AG04449 (cell line): ENCODE measurements around the gene ISOC2.

Experiments
- CTCF ChIA-PET: fragments of 350-600 bp; formaldehyde crosslinking; extraction: SDS; loops from one replicate; lab custom pipeline; 2021; ENCODE audit warnings: antibody characterized with exemption; lab: Yijun Ruan, JAX
- POLR2A ChIA-PET: fragments of 400-600, 350-600 bp; formaldehyde crosslinking; extraction: SDS; loops from one replicate; lab custom pipeline; 2020; ENCODE audit warnings: antibody characterized with exemption, inconsistent platforms; lab: Yijun Ruan, JAX
- DNase-seq: peaks from one replicate; pipeline ENCODE4 v3.0.0-alpha.2; 2010; ENCODE audit warnings: low read depth, low spot score
- H3K4me3 ChIP-seq: 2 replicates; pipeline ENCODE4 v1.5.1; 2011; ENCODE audit warnings: low read depth, mild to moderate bottlenecking, control low read depth, low read length
- CTCF ChIP-seq: IDR thresholded peaks from one replicate; pipeline ENCODE4 v1.5.1; 2011; ENCODE audit warnings: mild to moderate bottlenecking, moderate library complexity, low read length, control low read depth, inconsistent platforms; ENCODE audit not compliant: insufficient read depth; ENCODE audit errors: missing control alignments

The ISOC2 gene

GRCh38 chr19:55461259-55461973 lies at the start of gene ISOC2:
TSS of gene ISOC2 (minus strand) at chr19:55461642. CDS start at chr19:55456486, 5,156 bp downstream.
- H3K4me3 ChIP-seq, result peak within 1 kb of the TSS; percentile 98
- no peak for TF ChIP-seq CTCF
- CTCF ChIA-PET, result interaction anchor here (0.9 to 1.5 kb wide), 3 partner anchors 9 to 164 kb away, joined by 3 to 4 read pairs (median 3); no protein-coding TSS in a partner anchor
- peak; percentile 98 for DNase-seq
- POLR2A ChIA-PET, result interaction anchor here (0.7 to 1.0 kb wide), 6 partner anchors 10 to 71 kb away, joined by 3 to 9 read pairs (median 4); partner anchors contain the start of genes UBE2S and ZNF628

GRCh38 chr19:55508120-55508519 lies 46.7 kb upstream of the ISOC2 start:
- no peak overlapping the region for H3K4me3 ChIP-seq
- TF ChIP-seq CTCF, result no peak
- no peak for DNase-seq
- POLR2A ChIA-PET, result interaction anchor here (0.7 kb wide), 1 partner anchor 9 kb away, joined by 3 read pairs; no protein-coding TSS in a partner anchor
- CTCF ChIA-PET, result interaction anchor here (0.9 to 13.0 kb wide), 6 partner anchors 9 to 124 kb away, joined by 4 to 241 read pairs (median 8); partner anchors contain the start of gene ZNF865

GRCh38 chr19:55504981-55505380 lies 43.5 kb upstream of the ISOC2 start:
- POLR2A ChIA-PET, result interaction anchor here (1.7 kb wide), 1 partner anchor 18 kb away, joined by 11 read pairs; no protein-coding TSS in a partner anchor

GRCh38 chr19:55504252-55504603 lies 42.8 kb upstream of the ISOC2 start:
- no peak for TF ChIP-seq CTCF
- H3K4me3 ChIP-seq, result peak overlapping the region; percentile 63
- CTCF ChIA-PET, result interaction anchor here (0.6 to 13.0 kb wide), 53 partner anchors 10 to 390 kb away, joined by 3 to 241 read pairs (median 5); partner anchors contain the start of genes DNAAF3, NAT14, SSC5D and TMEM238
- POLR2A ChIA-PET, result interaction anchor here (0.6 to 1.7 kb wide), 10 partner anchors 11 to 386 kb away, joined by 3 to 11 read pairs (median 5); partner anchors contain the start of genes ISOC2, NAT14, PPP1R12C and UBE2S
- no peak for DNase-seq

More at GRCh38 chr19:55504981-55505380, 43.5 kb upstream of the ISOC2 start:
- DNase-seq, result no peak
- no peak overlapping the region for H3K4me3 ChIP-seq
- CTCF ChIA-PET, result interaction anchor here (0.8 to 13.0 kb wide), 31 partner anchors 9 to 391 kb away, joined by 3 to 241 read pairs (median 10); partner anchors contain the start of genes NAT14, SSC5D, TMEM238 and ZNF628
- no peak for TF ChIP-seq CTCF

GRCh38 chr19:55503502-55504251 lies 42.2 kb upstream of the ISOC2 start:
- POLR2A ChIA-PET, result interaction anchor here (0.6 to 1.7 kb wide), 10 partner anchors 10 to 386 kb away, joined by 3 to 11 read pairs (median 5); partner anchors contain the start of genes ISOC2, NAT14, PPP1R12C and UBE2S
- CTCF ChIA-PET, result interaction anchor here (0.6 to 13.0 kb wide), 54 partner anchors 10 to 390 kb away, joined by 3 to 241 read pairs (median 5); partner anchors contain the start of genes DNAAF3, ISOC2, NAT14 and SSC5D

More at GRCh38 chr19:55503502-55504251, 42.2 kb upstream of the ISOC2 start:
- peak; percentile 99 for TF ChIP-seq CTCF
- no peak for DNase-seq
- peak overlapping the region; percentile 63 for H3K4me3 ChIP-seq
